Activated CD8-positive, alpha-beta T cell treated with anti-CD3 and anti-CD28 coated beads, Interleukin-2, amount 10 ng/mL, durations not matched to agents 7 days and 5 days (primary cell): Measurements from ENCODE around the gene SACM1L. TPM values are rescaled to one million over a fixed set of nuclear protein-coding genes. Genes with fewer than 3 reads are reported as not detected.

Experiments used
- ATAC-seq: fragments of 150-1000 bp; cut with Tn5 transposase; one replicate; pipeline ENCODE4 v1.10.0; 2021; ENCODE audit warnings: moderate library complexity
- CTCF ChIA-PET: fragments of 350-600 bp; sonication (Branson Sonifier 250); formaldehyde crosslinking; loops from one replicate; lab custom pipeline; 2021; ENCODE audit warnings: antibody characterized with exemption; lab: Charles Lee
- POLR2A ChIA-PET: fragments of 350-600 bp; sonication (Branson Sonifier 250); formaldehyde crosslinking; loops from one replicate; lab custom pipeline; 2021; ENCODE audit warnings: antibody characterized with exemption; lab: Charles Lee
- DNase-seq: peaks from one replicate; pipeline ENCODE4 v3.0.0-alpha.2; 2020
- H3K27ac Mint-ChIP-seq: one replicate; pipeline ENCODE4 v1.8.0; 2021; ENCODE audit warnings: mild to moderate bottlenecking, mixed read lengths
- H3K27me3 Mint-ChIP-seq: one replicate; pipeline ENCODE4 v1.8.0; 2021; ENCODE audit warnings: low read depth, mixed read lengths
- H3K36me3 Mint-ChIP-seq: one replicate; pipeline ENCODE4 v1.8.0; 2021; ENCODE audit warnings: low read depth, mixed read lengths
- H3K4me1 Mint-ChIP-seq: one replicate; pipeline ENCODE4 v1.8.0; 2021; ENCODE audit warnings: low read depth, mixed read lengths
- H3K4me3 Mint-ChIP-seq: one replicate; pipeline ENCODE4 v1.8.0; 2021; ENCODE audit warnings: mild to moderate bottlenecking, mixed read lengths
- H3K9me3 Mint-ChIP-seq: one replicate; pipeline ENCODE4 v1.8.0; 2022; ENCODE audit warnings: mixed read lengths; ENCODE audit not compliant: insufficient read depth
- total RNA-seq, 2 experiments: library from RNA; stranded (reverse); gene quantifications; one replicate each; pipeline ENCODE4 v1.2.3, GENCODE V29; 2021

Gene SACM1L
- total RNA-seq, 2 experiments from 2014 or later: 89.8 to 96.4 TPM

DNA sequence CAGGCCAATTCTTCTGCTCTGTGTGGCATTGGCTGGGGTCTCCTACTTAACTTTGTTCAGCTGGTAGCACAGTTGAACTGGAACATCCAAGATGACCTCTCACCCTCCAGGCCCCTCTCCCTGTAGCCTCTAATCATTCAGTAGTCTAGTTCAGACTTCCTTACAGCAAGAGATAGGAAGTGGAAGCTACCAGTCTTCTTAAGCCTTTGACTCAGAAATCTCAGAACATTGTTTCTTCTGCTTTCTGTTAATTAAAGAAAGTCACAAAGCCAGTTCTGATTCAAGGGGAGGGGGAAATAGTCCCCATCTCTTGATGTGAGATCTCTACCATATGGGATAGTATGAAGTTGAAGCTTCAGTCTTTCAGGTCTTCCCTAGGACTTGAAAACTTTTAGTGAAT lies 18.8 kb upstream of the SACM1L start:
- CTCF ChIA-PET: interaction anchor here (0.6 to 4.9 kb wide), 4 partner anchors 10 to 970 kb away, joined by 3 to 39 read pairs (median 3); no protein-coding TSS in a partner anchor
- no peaks in the 10 kb centered on the region for H3K9me3 Mint-ChIP-seq
- POLR2A ChIA-PET: no interaction called here
- H3K27ac Mint-ChIP-seq: no peak overlapping the region
- peaks cover 42% of the 10 kb centered on the region for H3K4me1 Mint-ChIP-seq
- no peak overlapping the region for H3K4me3 Mint-ChIP-seq
- DNase-seq (no peak), ATAC-seq (no peak)
- H3K27me3 Mint-ChIP-seq: no peaks in the 10 kb centered on the region
- peaks cover 70% of the 10 kb centered on the region for H3K36me3 Mint-ChIP-seq

DNA sequence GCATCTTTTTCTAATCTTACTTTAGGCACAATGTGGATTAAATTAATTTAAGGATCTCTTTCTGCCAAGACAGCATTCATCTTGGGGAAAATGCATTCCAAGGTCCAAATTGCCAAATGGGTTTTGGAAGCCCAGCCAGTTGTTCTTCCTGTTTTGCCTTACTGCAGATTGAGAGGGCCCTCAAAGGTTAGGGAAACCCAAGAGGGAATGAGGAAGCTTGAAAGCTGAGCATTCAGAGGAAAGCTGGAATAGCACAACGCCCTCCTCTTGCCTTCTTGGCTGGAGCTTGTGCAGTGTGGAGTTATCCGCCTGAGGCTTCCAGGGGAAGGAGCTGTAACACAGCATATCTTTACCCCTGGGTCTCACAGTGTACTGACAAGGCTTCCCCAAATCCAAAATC lies 18.2 kb upstream of the SACM1L start:
- Mint-ChIP-seq H3K36me3 (peaks cover 68% of the 10 kb centered on the region), H3K9me3 (no peaks in the 10 kb centered on the region), H3K27me3 (no peaks in the 10 kb centered on the region), H3K4me1 (peaks cover 43% of the 10 kb centered on the region), H3K27ac (no peak overlapping the region), H3K4me3 (no peak overlapping the region)
- ChIA-PET POLR2A (no interaction called here), CTCF (interaction anchor here (0.6 to 4.9 kb wide), 3 partner anchors 10 to 969 kb away, joined by 3 to 39 read pairs (median 3); no protein-coding TSS in a partner anchor)
- no peak for ATAC-seq
- DNase-seq: no peak

DNA sequence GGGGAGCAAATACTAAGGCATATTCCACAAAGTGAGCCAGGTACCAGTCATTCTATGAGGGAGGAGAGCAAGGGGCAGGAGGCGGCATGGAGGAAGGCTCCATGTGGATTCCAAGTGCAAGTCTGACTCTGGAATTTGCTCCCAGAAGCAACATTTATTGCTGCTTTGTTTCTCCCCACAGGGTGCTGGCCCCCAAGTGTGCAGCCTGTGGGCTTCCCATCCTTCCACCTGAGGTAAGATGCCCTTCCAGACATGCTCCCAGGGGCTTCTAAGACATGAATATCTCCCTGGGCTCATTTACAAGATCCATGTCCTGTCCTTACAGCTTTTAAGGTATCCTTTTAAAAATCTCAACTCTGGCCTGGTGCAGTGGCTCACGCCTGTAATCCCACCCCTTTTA lies 15.9 kb upstream of the SACM1L start:
- Mint-ChIP-seq H3K9me3 (no peaks in the 10 kb centered on the region), H3K27me3 (no peaks in the 10 kb centered on the region), H3K4me3 (no peak overlapping the region), H3K36me3 (peaks cover 65% of the 10 kb centered on the region), H3K4me1 (peaks cover 42% of the 10 kb centered on the region), H3K27ac (peak overlapping the region; percentile 53)
- CTCF ChIA-PET: interaction anchor here (6.2 kb wide), 1 partner anchor 12 kb away, joined by 48 read pairs; no protein-coding TSS in a partner anchor
- ATAC-seq (no peak), DNase-seq (no peak)
- POLR2A ChIA-PET: interaction anchor here (0.6 kb wide), 1 partner anchor 20 kb away, joined by 4 read pairs; no protein-coding TSS in a partner anchor

DNA sequence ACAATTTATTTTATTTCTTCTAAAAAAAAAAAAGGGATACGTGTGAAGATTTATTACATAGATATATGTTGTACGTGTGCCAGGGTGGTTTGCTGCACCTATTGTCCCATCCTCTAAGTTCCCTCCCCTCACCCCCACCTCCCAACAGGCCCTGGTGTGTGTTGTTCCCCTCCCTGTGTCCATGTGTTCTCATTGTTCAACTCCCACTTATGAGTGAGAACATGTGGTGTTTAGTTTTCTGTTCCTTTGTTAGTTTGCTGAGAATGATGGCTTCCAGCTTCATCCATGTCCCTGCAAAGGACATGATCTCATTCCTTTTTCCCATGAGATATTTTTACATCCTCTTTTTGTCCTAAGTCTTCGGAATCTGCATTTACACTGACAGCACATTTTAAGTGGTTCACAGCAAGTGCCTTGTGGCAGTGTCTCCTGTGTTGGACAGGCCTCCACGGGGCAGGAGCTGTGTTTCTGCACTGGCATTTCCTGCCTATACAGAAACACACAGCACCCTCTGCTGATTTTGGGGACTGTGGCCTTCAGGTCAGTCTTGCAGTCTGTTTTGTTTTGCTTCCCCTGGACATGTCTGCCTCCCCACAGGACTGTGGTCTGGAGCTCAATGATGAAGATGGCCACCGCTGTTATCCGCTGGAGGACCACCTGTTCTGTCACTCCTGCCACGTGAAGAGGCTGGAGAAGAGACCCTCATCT lies 12.7 kb upstream of the SACM1L start:
- no peaks in the 10 kb centered on the region for H3K9me3 Mint-ChIP-seq
- ChIA-PET CTCF (interaction anchor here (1.5 to 6.2 kb wide), 8 partner anchors 9 to 169 kb away, joined by 4 to 48 read pairs (median 9); partner anchors contain the start of gene SACM1L), POLR2A (interaction anchor here (0.7 to 1.8 kb wide), 4 partner anchors 10 to 17 kb away, joined by 3 to 6 read pairs (median 4); partner anchors contain the start of gene SACM1L)
- H3K27ac Mint-ChIP-seq: peak overlapping the region; percentile 97
- H3K27me3 Mint-ChIP-seq: no peaks in the 10 kb centered on the region
- H3K4me3 Mint-ChIP-seq: peak overlapping the region; percentile 76
- peaks cover 42% of the 10 kb centered on the region for H3K4me1 Mint-ChIP-seq
- DNase-seq (peak; percentile 43), ATAC-seq (peak; percentile 67)
- H3K36me3 Mint-ChIP-seq: peaks cover 57% of the 10 kb centered on the region

DNA sequence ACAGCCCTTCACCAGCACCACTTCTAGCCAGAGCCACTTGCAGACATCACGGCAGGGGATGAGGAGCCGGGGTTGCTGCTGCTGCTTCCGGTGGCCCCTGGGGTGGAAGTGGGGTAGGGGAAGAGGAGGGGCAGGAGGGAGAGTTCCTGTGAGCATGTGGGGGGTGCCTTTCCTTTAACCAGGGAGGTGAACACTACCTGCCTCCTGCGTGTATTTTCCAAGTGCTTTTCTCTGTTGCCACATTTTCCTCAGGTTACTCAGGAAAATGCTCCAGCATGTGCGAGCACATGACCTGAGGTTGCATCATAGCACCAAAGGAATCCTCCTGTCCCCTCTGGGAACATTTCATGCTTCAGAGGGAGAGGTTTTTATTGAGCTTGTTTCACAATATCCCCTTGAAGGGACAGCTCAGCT lies 12.2 kb upstream of the SACM1L start:
- ChIA-PET CTCF (interaction anchor here (0.8 to 6.2 kb wide), 10 partner anchors 10 to 169 kb away, joined by 3 to 48 read pairs (median 8); partner anchors contain the start of gene SACM1L), POLR2A (interaction anchor here (1.3 to 1.8 kb wide), 3 partner anchors 10 to 12 kb away, joined by 4 to 6 read pairs (median 5); partner anchors contain the start of gene SACM1L)
- peaks cover 57% of the 10 kb centered on the region for H3K36me3 Mint-ChIP-seq
- H3K4me3 Mint-ChIP-seq: peak overlapping the region; percentile 76
- peak; percentile 92 for ATAC-seq
- DNase-seq: peak; percentile 82
- peak overlapping the region; percentile 97 for H3K27ac Mint-ChIP-seq
- peaks cover 45% of the 10 kb centered on the region for H3K4me1 Mint-ChIP-seq
- no peaks in the 10 kb centered on the region for H3K27me3 Mint-ChIP-seq
- H3K9me3 Mint-ChIP-seq: no peaks in the 10 kb centered on the region

DNA sequence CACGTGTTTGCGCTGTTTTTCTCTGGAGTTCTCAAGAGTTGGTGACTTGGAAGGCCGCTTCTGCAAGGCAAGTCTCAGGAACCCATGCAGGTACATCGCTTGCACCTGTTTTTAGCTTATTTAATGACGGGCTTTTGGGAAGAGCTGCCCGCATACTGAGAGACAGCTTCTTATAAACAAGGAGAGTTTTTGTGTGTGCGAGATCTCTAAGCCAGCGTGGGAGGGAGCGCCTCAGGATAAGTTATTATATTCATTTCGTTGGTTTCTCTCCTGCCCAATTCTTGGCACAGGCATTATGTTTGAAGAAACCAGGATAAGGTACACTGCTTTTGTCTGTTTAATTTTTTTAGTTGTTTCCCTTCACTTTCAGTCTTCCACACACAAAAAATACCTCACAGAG lies 11.4 kb upstream of the SACM1L start:
- ChIA-PET POLR2A (interaction anchor here (0.6 to 1.8 kb wide), 3 partner anchors 10 to 109 kb away, joined by 3 to 5 read pairs (median 4); partner anchors contain the start of gene SACM1L), CTCF (interaction anchor here (0.7 to 6.2 kb wide), 8 partner anchors 11 to 466 kb away, joined by 3 to 48 read pairs (median 4); partner anchors contain the start of gene SACM1L)
- Mint-ChIP-seq H3K9me3 (no peaks in the 10 kb centered on the region), H3K4me3 (no peak overlapping the region), H3K27me3 (no peaks in the 10 kb centered on the region), H3K27ac (peak overlapping the region; percentile 97), H3K36me3 (peaks cover 57% of the 10 kb centered on the region), H3K4me1 (peaks cover 45% of the 10 kb centered on the region)
- ATAC-seq (no peak), DNase-seq (no peak)

DNA sequence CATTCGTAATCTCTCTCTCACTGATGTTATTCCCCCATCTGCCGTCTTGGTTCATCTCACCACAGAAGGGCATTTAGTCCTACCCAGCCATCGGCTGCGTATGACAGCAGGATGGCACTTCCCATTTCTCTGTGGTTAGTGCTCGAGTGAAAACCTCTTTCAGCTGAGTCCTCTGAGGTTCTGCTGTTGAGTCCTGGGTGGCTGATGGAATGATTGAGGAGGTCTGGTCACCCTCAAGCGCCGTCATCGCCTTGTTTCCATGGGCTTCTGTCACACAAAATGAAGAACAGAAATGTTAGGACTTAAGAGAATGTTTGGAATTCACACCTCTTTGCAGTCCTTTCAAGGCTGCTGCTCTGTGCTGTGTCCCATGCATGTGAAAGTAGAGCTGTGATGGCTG lies 9.4 kb upstream of the SACM1L start:
- no peaks in the 10 kb centered on the region for H3K27me3 Mint-ChIP-seq
- POLR2A ChIA-PET: no interaction called here
- CTCF ChIA-PET: interaction anchor here (4.4 kb wide), 1 partner anchor 10 kb away, joined by 32 read pairs; the partner anchor contains the start of gene SACM1L

DNA sequence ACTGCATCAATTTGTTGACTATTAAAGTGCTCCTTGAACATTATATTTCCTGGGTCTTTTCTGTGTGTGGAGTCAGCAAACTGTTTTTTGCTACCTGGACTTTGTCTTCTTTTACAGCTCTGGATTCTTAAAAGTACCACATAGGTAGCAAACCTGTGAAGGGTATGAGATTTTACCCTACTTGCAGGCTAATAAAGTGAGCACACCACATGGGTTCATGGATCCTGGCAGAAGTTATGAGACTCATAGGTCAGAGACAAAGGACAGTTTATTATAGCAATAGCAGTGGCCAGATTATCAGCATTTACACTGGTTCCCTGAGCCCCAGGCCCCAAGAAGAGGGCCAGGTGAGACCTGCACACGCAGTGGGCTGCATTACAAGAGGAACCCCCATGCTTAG lies 8.0 kb upstream of the SACM1L start:
- Mint-ChIP-seq H3K9me3 (no peaks in the 10 kb centered on the region), H3K27ac (no peak overlapping the region), H3K4me1 (peaks cover 32% of the 10 kb centered on the region), H3K36me3 (peaks cover 41% of the 10 kb centered on the region), H3K27me3 (no peaks in the 10 kb centered on the region), H3K4me3 (no peak overlapping the region)
- ChIA-PET POLR2A (no interaction called here), CTCF (interaction anchor here (0.9 kb wide), 1 partner anchor 13 kb away, joined by 3 read pairs; no protein-coding TSS in a partner anchor)
- DNase-seq: no peak
- no peak for ATAC-seq

More for the DNA sequence above, 9.4 kb upstream of the SACM1L start:
- peaks cover 41% of the 10 kb centered on the region for H3K36me3 Mint-ChIP-seq
- DNase-seq: no peak
- no peak overlapping the region for H3K4me3 Mint-ChIP-seq
- peaks cover 45% of the 10 kb centered on the region for H3K4me1 Mint-ChIP-seq
- H3K27ac Mint-ChIP-seq: no peak overlapping the region
- H3K9me3 Mint-ChIP-seq: no peaks in the 10 kb centered on the region
- no peak for ATAC-seq

DNA sequence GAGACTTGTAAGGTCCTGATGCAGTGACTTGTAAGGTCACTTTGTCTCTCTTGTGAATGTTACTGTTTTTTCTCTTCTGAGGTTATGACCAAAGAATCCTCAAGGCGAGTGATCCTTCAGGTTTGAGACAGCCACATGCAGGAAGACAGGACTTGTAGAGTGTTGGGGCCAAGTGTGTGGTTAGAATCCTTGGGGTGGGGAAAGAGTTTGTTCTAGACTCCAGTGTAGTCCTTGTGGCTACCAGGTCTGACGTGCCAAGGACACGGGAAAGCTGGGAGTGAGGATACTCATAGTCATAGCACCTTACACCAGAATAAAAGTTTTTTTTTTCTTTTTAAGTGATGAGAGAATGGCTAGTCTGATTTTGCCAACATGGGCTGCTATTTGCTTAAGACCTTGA lies 7.3 kb upstream of the SACM1L start:
- ATAC-seq (no peak), DNase-seq (no peak)
- no peak overlapping the region for H3K4me3 Mint-ChIP-seq
- no peaks in the 10 kb centered on the region for H3K9me3 Mint-ChIP-seq
- H3K36me3 Mint-ChIP-seq: peaks cover 36% of the 10 kb centered on the region
- ChIA-PET CTCF (no interaction called here), POLR2A (no interaction called here)
- peak overlapping the region; percentile 45 for H3K27ac Mint-ChIP-seq
- peaks cover 26% of the 10 kb centered on the region for H3K4me1 Mint-ChIP-seq
- no peaks in the 10 kb centered on the region for H3K27me3 Mint-ChIP-seq

DNA sequence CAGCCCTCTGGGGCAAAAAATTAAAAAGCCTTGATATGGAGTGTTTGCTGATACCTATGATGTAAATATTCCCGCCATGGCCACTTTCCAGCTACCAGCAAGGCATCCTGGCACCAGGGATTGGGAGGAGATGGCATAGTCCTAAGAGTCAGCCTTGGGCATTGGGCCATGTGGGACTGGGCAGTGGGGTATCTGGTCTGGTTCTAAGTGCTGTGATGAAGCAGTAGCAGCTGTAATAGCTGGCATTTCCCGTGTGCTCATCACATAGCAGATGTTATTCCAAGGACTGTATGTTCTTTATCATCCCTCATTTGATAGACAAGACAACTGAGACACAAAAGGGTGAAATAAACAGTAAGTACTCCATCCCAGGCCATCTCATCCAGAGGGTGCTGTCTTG lies 6.9 kb upstream of the SACM1L start:
- ChIA-PET CTCF (no interaction called here), POLR2A (interaction anchor here (0.6 kb wide), 1 partner anchor 16 kb away, joined by 3 read pairs; no protein-coding TSS in a partner anchor)
- peaks cover 32% of the 10 kb centered on the region for H3K36me3 Mint-ChIP-seq
- no peak for ATAC-seq
- H3K27ac Mint-ChIP-seq: no peak overlapping the region
- no peak overlapping the region for H3K4me3 Mint-ChIP-seq
- H3K27me3 Mint-ChIP-seq: no peaks in the 10 kb centered on the region
- H3K9me3 Mint-ChIP-seq: no peaks in the 10 kb centered on the region
- no peak for DNase-seq
- peaks cover 25% of the 10 kb centered on the region for H3K4me1 Mint-ChIP-seq

DNA sequence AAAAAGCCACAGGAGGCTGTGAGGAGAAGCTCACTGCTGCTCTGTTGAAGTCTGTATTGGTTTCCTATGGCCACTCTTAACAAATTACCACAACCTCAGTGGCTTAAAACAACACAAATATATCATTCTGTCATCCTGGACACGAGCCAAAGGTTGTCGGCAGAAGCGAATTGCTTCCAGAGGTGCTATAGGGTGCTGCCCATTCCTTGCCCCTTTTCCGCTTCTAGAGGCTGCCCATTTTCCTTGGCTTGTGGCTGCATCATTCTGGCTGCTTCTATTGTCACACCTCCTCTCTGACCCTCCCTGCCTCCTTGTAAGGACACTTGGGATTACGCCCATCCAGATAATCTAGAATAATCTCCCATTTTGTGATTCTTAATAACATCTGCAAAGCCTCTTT lies 6.4 kb upstream of the SACM1L start:
- H3K27me3 Mint-ChIP-seq: no peaks in the 10 kb centered on the region
- H3K4me3 Mint-ChIP-seq: no peak overlapping the region
- ATAC-seq (no peak), DNase-seq (no peak)
- ChIA-PET POLR2A (interaction anchor here (0.6 kb wide), 1 partner anchor 17 kb away, joined by 3 read pairs; no protein-coding TSS in a partner anchor), CTCF (no interaction called here)
- no peak overlapping the region for H3K27ac Mint-ChIP-seq
- peaks cover 21% of the 10 kb centered on the region for H3K4me1 Mint-ChIP-seq
- peaks cover 28% of the 10 kb centered on the region for H3K36me3 Mint-ChIP-seq
- H3K9me3 Mint-ChIP-seq: no peaks in the 10 kb centered on the region
